ENCODE data around the gene CIRBP. TPM values are rescaled to one million over a fixed set of nuclear protein-coding genes. Genes with fewer than 3 reads are reported as not detected.

CIRBP gene
- total and polyA plus RNA-seq, 2 of the 13 experiments (the other 11 are each of a cell fraction or from before 2014, with no cell fraction given): 133 to 140 TPM

GRCh38 chr19:1269065-1269477 is at the start of gene CIRBP (continued):
- TF ChIP-seq ZNF280D (CRISPR knock-in tag; IDR thresholded peaks at IDR 0.05) (no peak), ASH2L (IDR thresholded peaks at IDR 0.05; ENCODE audit: insufficient read length, low read depth, low read length) (no peak), THAP11 (CRISPR knock-in tag; IDR thresholded peaks at IDR 0.05) (peak; percentile 76; the same call in 1 of the 2 replicates), ESRRA (CRISPR knock-in tag; IDR thresholded peaks at IDR 0.05; ENCODE audit: low read depth) (no peak; the same call in 1 of the 2 replicates), NR1H2 (CRISPR knock-in tag; IDR thresholded peaks at IDR 0.05; ENCODE audit: borderline replicate concordance, low read depth) (no peak), ZNF44 (CRISPR knock-in tag; IDR thresholded peaks at IDR 0.05) (no peak), ZBTB4 (CRISPR knock-in tag; IDR thresholded peaks at IDR 0.05; ENCODE audit: borderline replicate concordance) (no peak), SRY (CRISPR knock-in tag; IDR thresholded peaks at IDR 0.05) (no peak), ZMAT3 (CRISPR knock-in tag; conservative IDR thresholded peaks at IDR 0.05) (no peak), SP4 (CRISPR knock-in tag; IDR thresholded peaks at IDR 0.05) (peak; percentile 97), ATF5 (CRISPR knock-in tag; IDR thresholded peaks at IDR 0.05; ENCODE audit: low read depth) (no peak), HOXD1 (CRISPR knock-in tag; IDR thresholded peaks at IDR 0.05) (peak; percentile 33; the same call in 1 of the 2 replicates), ARID4A (CRISPR knock-in tag; IDR thresholded peaks at IDR 0.05; ENCODE audit: borderline replicate concordance) (peak; percentile 46), MEIS1 (CRISPR knock-in tag; IDR thresholded peaks at IDR 0.05; ENCODE audit: borderline replicate concordance) (peak; percentile 20; the same call in 1 of the 2 replicates), ZNF354B (CRISPR knock-in tag; IDR thresholded peaks at IDR 0.05) (no peak), DNMT1 (CRISPR knock-in tag; IDR thresholded peaks at IDR 0.05) (0 out of 2 replicates have a peak, but pooled peaks have one; percentile 17), SP140L (CRISPR knock-in tag; IDR thresholded peaks at IDR 0.05; ENCODE audit: borderline replicate concordance) (no peak), TBX2 (CRISPR knock-in tag; IDR thresholded peaks at IDR 0.05; ENCODE audit: borderline replicate concordance) (peak; percentile 46; the same call in 1 of the 2 replicates), FOXC1 (CRISPR knock-in tag; IDR thresholded peaks at IDR 0.05; ENCODE audit: borderline replicate concordance) (0 out of 2 replicates have a peak, but pooled peaks have one; percentile 9)

Measured in HepG2 (cell line).